ENCODE data around the gene PDE10A. TPM values are rescaled to one million over a fixed set of nuclear protein-coding genes. Genes with fewer than 3 reads are reported as not detected.

The PDE10A gene
- total RNA-seq, 1 experiment from 2014 or later: 0.31 TPM

GRCh38 chr6:165618241-165618640 lies 44.8 kb downstream of the PDE10A start:
- Histone ChIP-seq H3K79me1 (ENCODE audit: insufficient read depth, low read depth, low read length, poor library complexity, severe bottlenecking) (no peaks in the 10 kb centered on the region), H3K23me2 (ENCODE audit: insufficient read length, low read depth, low read length, poor library complexity, severe bottlenecking) (no peaks in the 10 kb centered on the region), H2BK20ac (ENCODE audit: low read depth, low read length, poor library complexity, severe bottlenecking) (no peak overlapping the region), H3K18ac (ENCODE audit: insufficient read length, low read depth, low read length) (no peak overlapping the region), H2BK5ac (ENCODE audit: insufficient read length, low read length) (no peak overlapping the region), H3K4me1 (ENCODE audit: insufficient read depth, low read length) (peaks cover 2% of the 10 kb centered on the region; the same call in 1 of the 2 replicates), H3K79me2 (ENCODE audit: insufficient read depth, low read length) (no peaks in the 10 kb centered on the region), H3K14ac (ENCODE audit: insufficient read depth, low read length) (no peak overlapping the region), H2BK120ac (ENCODE audit: low read depth, low read length, poor library complexity, severe bottlenecking) (no peak overlapping the region), H3K23ac (ENCODE audit: insufficient read length, low read depth, low read length) (no peak overlapping the region), H3K56ac (ENCODE audit: insufficient read length, low read depth, low read length) (no peak overlapping the region), H4K91ac (ENCODE audit: insufficient read length, low read depth, low read length) (no peak overlapping the region), H3K9ac (ENCODE audit: extremely low read depth, insufficient read length, low read length) (no peak overlapping the region), H3K27ac (ENCODE audit: insufficient read length, low read depth, low read length) (no peak overlapping the region), H4K5ac (ENCODE audit: insufficient read length, low read depth, low read length) (no peak overlapping the region), H3K27me3 (ENCODE audit: insufficient read depth, low read length) (no peaks in the 10 kb centered on the region), H4K20me1 (ENCODE audit: control insufficient read depth, insufficient read depth, insufficient read length) (no peaks in the 10 kb centered on the region), H3K4ac (ENCODE audit: low read depth, low read length) (no peak overlapping the region), H3K4me2 (ENCODE audit: insufficient read depth, insufficient read length, low read length) (no peak overlapping the region), H2BK15ac (ENCODE audit: low read depth, low read length) (no peak overlapping the region; the same call in 1 of the 2 replicates), H4K8ac (replicated peaks; ENCODE audit: insufficient read length, low read depth, low read length) (no peak overlapping the region), H2AFZ (ENCODE audit: low read length) (no peak overlapping the region), H2AK5ac (ENCODE audit: insufficient read length, low read length) (no peak overlapping the region), H3K9me3 (ENCODE audit: control insufficient read depth, low read depth, low read length) (no peaks in the 10 kb centered on the region), H3T11ph (ENCODE audit: low read length) (no peak overlapping the region), H2BK12ac (ENCODE audit: insufficient read length, low read depth, low read length) (no peak overlapping the region)
- Mint-ChIP-seq H3K27ac (no peak overlapping the region), H3K4me1 (peaks cover 9 to 11% of the 10 kb centered on the region in 2 experiments), H3K9me3 (no peaks in the 10 kb centered on the region), H3K36me3 (ENCODE audit: insufficient read depth in 1 of 3, low read depth in 3 of 3) (no peaks in the 10 kb centered on the region; a peak in 1 of 7 replicates), H3K4me3 (no peak overlapping the region), H3K27me3 (ENCODE audit: low read depth) (no peaks in the 10 kb centered on the region)
- no CpG with 5 or more reads among the region's 4 CpGs for WGBS (ENCODE audit: extremely low coverage, insufficient read length, low lambda C conversion rate)
- DNase-seq: no peak
- TF ChIP-seq CTCF (conservative IDR thresholded peaks at IDR 0.05): no peak

Data from H9 (cell line).